GM23338 (cell line): ENCODE measurements around the gene VOPP1. TPM values are rescaled to one million over a fixed set of nuclear protein-coding genes. Genes with fewer than 3 reads are reported as not detected.

Experiments used
- ATAC-seq: fragments of 200-7000 bp; cut with Tn5 transposase; 3 replicates; pipeline ENCODE4 v1.9.1; 2020
- DNase-seq: peaks from one replicate; pipeline ENCODE4 v3.0.0-alpha.2; 2015; ENCODE audit warnings: low spot score
- H2AFZ ChIP-seq: fragments of 200-600 bp; sonication (generic); 2 replicates; pipeline ENCODE4 v1.8.0; 2016; ENCODE audit warnings: antibody characterized with exemption, mild to moderate bottlenecking, moderate library complexity
- H3F3A ChIP-seq: fragments of 200-600 bp; sonication (generic); replicated peaks from 2 replicates; pipeline ENCODE4 v1.8.0; 2017; ENCODE audit warnings: antibody characterized with exemption, mixed run types, low read depth
- H3K27ac ChIP-seq: fragments of 200-600 bp; sonication (generic); 2 replicates; pipeline ENCODE4 v1.6.1; 2016; ENCODE audit warnings: low read depth
- H3K27me3 ChIP-seq: fragments of 200-600 bp; sonication (generic); 2 replicates; pipeline ENCODE4 v1.8.0; 2016; ENCODE audit warnings: mild to moderate bottlenecking, mixed run types, moderate library complexity; ENCODE audit not compliant: insufficient read depth
- H3K36me3 ChIP-seq: fragments of 200-600 bp; sonication (generic); 2 replicates; pipeline ENCODE4 v1.8.0; 2016; ENCODE audit warnings: mild to moderate bottlenecking; ENCODE audit not compliant: insufficient read depth
- H3K4me1 ChIP-seq: fragments of 200-600 bp; sonication (generic); 2 replicates; pipeline ENCODE4 v1.8.0; 2016; ENCODE audit warnings: mild to moderate bottlenecking, moderate library complexity; ENCODE audit not compliant: insufficient read depth
- H3K4me2 ChIP-seq: fragments of 200-600 bp; sonication (generic); 2 replicates; pipeline ENCODE4 v1.7.1; 2017; ENCODE audit warnings: mixed run types
- H3K4me3 ChIP-seq: fragments of 200-600 bp; sonication (generic); 2 replicates; pipeline ENCODE4 v1.6.1; 2016; ENCODE audit warnings: mixed run types
- H3K79me2 ChIP-seq: fragments of 200-600 bp; sonication (generic); replicated peaks from 2 replicates; pipeline ENCODE4 v1.8.0; 2017; ENCODE audit warnings: mild to moderate bottlenecking; ENCODE audit not compliant: insufficient read depth
- H3K9me2 ChIP-seq: fragments of 200-600 bp; sonication (generic); 2 replicates; pipeline ENCODE4 v1.8.0; 2017; ENCODE audit not compliant: insufficient read depth
- H4K20me1 ChIP-seq: fragments of 200-600 bp; sonication (generic); replicated peaks from 2 replicates; pipeline ENCODE4 v1.8.0; 2017; ENCODE audit warnings: mild to moderate bottlenecking; ENCODE audit not compliant: insufficient read depth
- H3K27ac Mint-ChIP-seq: 2 replicates; pipeline ENCODE4 v1.8.0; 2020; ENCODE audit warnings: inconsistent platforms, mild to moderate bottlenecking, moderate library complexity, mixed read lengths
- H3K27me3 Mint-ChIP-seq: 3 replicates; pipeline ENCODE4 v1.8.0; 2022; ENCODE audit warnings: low read depth, mild to moderate bottlenecking, moderate library complexity, mixed read lengths, inconsistent platforms; ENCODE audit not compliant: insufficient read depth, poor library complexity
- H3K36me3 Mint-ChIP-seq: 3 replicates; pipeline ENCODE4 v1.8.0; 2021; ENCODE audit warnings: low read depth, mild to moderate bottlenecking, inconsistent platforms, moderate library complexity, mixed read lengths
- H3K4me1 Mint-ChIP-seq: 3 replicates; pipeline ENCODE4 v1.8.0; 2020; ENCODE audit warnings: mild to moderate bottlenecking, inconsistent platforms, mixed read lengths
- H3K4me3 Mint-ChIP-seq: 3 replicates; pipeline ENCODE4 v1.8.0; 2021; ENCODE audit warnings: moderate library complexity, mild to moderate bottlenecking, inconsistent platforms, mixed read lengths
- H3K9me3 Mint-ChIP-seq: 3 replicates; pipeline ENCODE4 v1.8.0; 2020; ENCODE audit warnings: moderate library complexity, mild to moderate bottlenecking, inconsistent platforms, mixed read lengths
- CREB1 ChIP-seq: fragments of 250-450 bp; sonication (Bioruptor Pico); IDR thresholded peaks from 2 replicates; pipeline ENCODE4 v1.5.0; 2020; ENCODE audit warnings: low read depth, mild to moderate bottlenecking, moderate library complexity
- EZH2 ChIP-seq: fragments of 200-600 bp; sonication (generic); IDR thresholded peaks from one replicate; pipeline ENCODE4 v1.8.0; 2017; ENCODE audit warnings: antibody characterized with exemption, mild to moderate bottlenecking, low read depth; ENCODE audit not compliant: unreplicated experiment
- NANOG ChIP-seq: IDR thresholded peaks from 2 replicates; pipeline ENCODE4 v1.6.1; 2016; ENCODE audit warnings: antibody characterized with exemption, borderline replicate concordance
- REST ChIP-seq: IDR thresholded peaks from one replicate; pipeline ENCODE4 v1.6.1; 2018; ENCODE audit warnings: antibody characterized with exemption; ENCODE audit not compliant: unreplicated experiment
- ZNF114 ChIP-seq: fragments of 250-450 bp; sonication (Bioruptor Pico); IDR thresholded peaks from 2 replicates; pipeline ENCODE4 v1.5.0; 2020; ENCODE audit warnings: mild to moderate bottlenecking, moderate library complexity
- ZNF462 ChIP-seq: fragments of 250-450 bp; sonication (Bioruptor Pico); IDR thresholded peaks from 2 replicates; pipeline ENCODE4 v1.5.0; 2020; ENCODE audit warnings: mild to moderate bottlenecking, moderate library complexity
- polyA plus RNA-seq: library from polyadenylated mRNA; unstranded; fragments of >200 nt; fragmentation: Nextera tagmentation; extraction: Ambion mirVana; gene quantifications from 2 replicates; pipeline ENCODE4 v1.2.1, GENCODE V29; 2016
- total RNA-seq: library from RNA; depleted of rRNA; stranded (reverse); fragments of >200 nt; shearing (Covaris generic); gene quantifications from 2 replicates; pipeline ENCODE4 v1.2.3, GENCODE V29; 2014
- TF ChIP-seq, protein P1 (sequence below): IDR thresholded peaks from 2 replicates; pipeline ENCODE4 v1.6.1; 2016; ENCODE audit warnings: antibody characterized with exemption

Gene VOPP1
- total and polyA plus RNA-seq, 2 experiments from 2014 or later: 28.2 to 73.7 TPM

- Mint-ChIP-seq H3K9me3 (no peaks in the 10 kb centered on the region), H3K27me3 (peaks cover 15% of the 10 kb centered on the region), H3K27ac (peak overlapping the region; percentile 27), H3K4me3 (peak overlapping the region; percentile 50), H3K4me1 (peaks cover 86% of the 10 kb centered on the region), H3K36me3 (peaks cover 5% of the 10 kb centered on the region; the same call in 1 of the 3 replicates)
- Histone ChIP-seq H3K27me3 (no peaks in the 10 kb centered on the region), H3K36me3 (no peaks in the 10 kb centered on the region; the same call in 1 of the 2 replicates), H3K9me2 (no peaks in the 10 kb centered on the region), H3K4me1 (peaks cover 80% of the 10 kb centered on the region), H3F3A (no peaks in the 10 kb centered on the region), H2AFZ (no peak overlapping the region), H3K4me2 (peak overlapping the region; percentile 73), H3K4me3 (peak overlapping the region; percentile 31), H3K79me2 (peaks cover 96% of the 10 kb centered on the region), H3K27ac (peak overlapping the region; percentile 91), H4K20me1 (peaks cover 28% of the 10 kb centered on the region)
- ATAC-seq: peak; percentile 30
- DNase-seq: peak; percentile 52
- TF ChIP-seq EZH2 (no peak), NANOG (peak; percentile 60; the same call in 1 of the 2 replicates), ZNF462 (no peak), CREB1 (CRISPR knock-in tag) (no peak), ZNF114 (CRISPR knock-in tag) (no peak), REST (no peak)
- TF ChIP-seq, protein P1, sequence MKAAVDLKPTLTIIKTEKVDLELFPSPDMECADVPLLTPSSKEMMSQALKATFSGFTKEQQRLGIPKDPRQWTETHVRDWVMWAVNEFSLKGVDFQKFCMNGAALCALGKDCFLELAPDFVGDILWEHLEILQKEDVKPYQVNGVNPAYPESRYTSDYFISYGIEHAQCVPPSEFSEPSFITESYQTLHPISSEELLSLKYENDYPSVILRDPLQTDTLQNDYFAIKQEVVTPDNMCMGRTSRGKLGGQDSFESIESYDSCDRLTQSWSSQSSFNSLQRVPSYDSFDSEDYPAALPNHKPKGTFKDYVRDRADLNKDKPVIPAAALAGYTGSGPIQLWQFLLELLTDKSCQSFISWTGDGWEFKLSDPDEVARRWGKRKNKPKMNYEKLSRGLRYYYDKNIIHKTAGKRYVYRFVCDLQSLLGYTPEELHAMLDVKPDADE: no peak
Observed at GRCh38 chr7:55555160-55555559, 17.1 kb downstream of the VOPP1 start.
